GM18951 (cell line): ENCODE measurements around the gene MARK4.
"Not testable (repeated sequence)": the region's sequence is repeated elsewhere in the genome, so short reads cannot be mapped to it uniquely, and the experiment has no call there.

Experiments
- POLR2A ChIP-seq: IDR thresholded peaks from 4 replicates; pipeline ENCODE4 v1.6.1; 2011; ENCODE audit warnings: mild to moderate bottlenecking; ENCODE audit not compliant: insufficient read length, insufficient read depth; ENCODE audit errors: extremely low read depth
- in situ Hi-C: fragments of 300-500 bp; cut with MboI; formaldehyde crosslinking; loops from one replicate; pipeline ENCODE4 v1.12.0; 2022; ENCODE audit warnings: low sequenced_read_pairs, mixed read lengths, inconsistent platforms; ENCODE audit not compliant: unreplicated experiment

Gene MARK4

GRCh38 chr19:45333609-45334303 lies 82.7 kb downstream of the MARK4 start:
- TF ChIP-seq POLR2A, result no peak
- in situ Hi-C loops, result no loop called here

GRCh38 chr19:45334881-45335280 lies 83.8 kb downstream of the MARK4 start:
- in situ Hi-C loops, result not testable (repeated sequence)

GRCh38 chr19:45336696-45337251 lies 85.7 kb downstream of the MARK4 start:
- no peak for TF ChIP-seq POLR2A
- in situ Hi-C loops, result no loop called here

- in situ Hi-C loops, result no loop called here
Measured at GRCh38 chr19:45339629-45340028, 88.6 kb downstream of the MARK4 start.

GRCh38 chr19:45340232-45340898 lies 89.3 kb downstream of the MARK4 start, which contains the start of gene KLC3:
KLC3 (plus strand) TSS chr19:45340750; CDS start chr19:45345542, 4,792 bp downstream.
- in situ Hi-C loops, result no loop called here

More at GRCh38 chr19:45339629-45340028, 88.6 kb downstream of the MARK4 start:
- no peak for TF ChIP-seq POLR2A

GRCh38 chr19:45340899-45341453 lies 89.9 kb downstream of the MARK4 start:
- in situ Hi-C loops, result no loop called here
- TF ChIP-seq POLR2A, result no peak

More at GRCh38 chr19:45340232-45340898, 89.3 kb downstream of the MARK4 start, which contains the start of gene KLC3:
- no peak for TF ChIP-seq POLR2A

- TF ChIP-seq POLR2A, result no peak
- in situ Hi-C loops, result no loop called here
Measured at GRCh38 chr19:45342911-45343310, 91.8 kb downstream of the MARK4 start.

- TF ChIP-seq POLR2A, result no peak
- in situ Hi-C loops, result no loop called here
Measured at GRCh38 chr19:45344621-45345505, 93.8 kb downstream of the MARK4 start.

- in situ Hi-C loops, result no loop called here
- TF ChIP-seq POLR2A, result no peak
Measured at GRCh38 chr19:45345506-45345860, 94.4 kb downstream of the MARK4 start.

- TF ChIP-seq POLR2A, result no peak
- in situ Hi-C loops, result no loop called here
Measured at GRCh38 chr19:45346449-45346848, 95.4 kb downstream of the MARK4 start.

GRCh38 chr19:45347570-45348366 lies 96.7 kb downstream of the MARK4 start:
- no peak for TF ChIP-seq POLR2A
- in situ Hi-C loops, result no loop called here
